Measurements from ENCODE around the gene PALLD. TPM values are rescaled to one million over a fixed set of nuclear protein-coding genes. Genes with fewer than 3 reads are reported as not detected.

The PALLD gene
- total and polyA plus RNA-seq, 2 of the 8 experiments (the other 6 are each of a cell fraction or from before 2014, with no cell fraction given) = 10.5 to 25.0 TPM

GRCh38 chr4:168743131-168743530, 246.3 kb downstream of the PALLD start (continued):
- TF ChIP-seq CHD7 (IDR thresholded peaks at IDR 0.05; ENCODE audit: insufficient replicate concordance, low read length) = no peak
- TF ChIP-seq EZH2 (IDR thresholded peaks at IDR 0.05; ENCODE audit: low read depth, low read length, severe bottlenecking) = no peak
- no peak for TF ChIP-seq EP300 (IDR thresholded peaks at IDR 0.05; ENCODE audit: borderline replicate concordance in 1 of 2, low read depth in 2 of 2, low read length in 2 of 2)
- no peak for TF ChIP-seq GABPA (IDR thresholded peaks at IDR 0.05; ENCODE audit: borderline replicate concordance, insufficient read depth, low read length)
- no peak for TF ChIP-seq SP4 (IDR thresholded peaks at IDR 0.05; ENCODE audit: low read length)
- TF ChIP-seq BACH1 (IDR thresholded peaks at IDR 0.05; ENCODE audit: low read length) = no peak
- no peak for TF ChIP-seq POLR2AphosphoS5 (IDR thresholded peaks at IDR 0.05; ENCODE audit: low read depth, low read length)
- TF ChIP-seq CTBP2 (IDR thresholded peaks at IDR 0.05; ENCODE audit: borderline replicate concordance, insufficient read depth, insufficient read length, low read length) = no peak
- no peak for TF ChIP-seq CREB1 (IDR thresholded peaks at IDR 0.05)

All from H1 (cell line).